Medulla oblongata (tissue), 1 donor: ENCODE measurements around the gene CAPN10.
"Not testable (repeated sequence)": the region's sequence is repeated elsewhere in the genome, so short reads cannot be mapped to it uniquely, and the experiment has no call there.

ENCODE experiments used
- DNase-seq: peaks from one replicate; pipeline ENCODE4 v3.0.0-alpha.2; 2015; ENCODE audit errors: extremely low spot score

Gene CAPN10

DNA sequence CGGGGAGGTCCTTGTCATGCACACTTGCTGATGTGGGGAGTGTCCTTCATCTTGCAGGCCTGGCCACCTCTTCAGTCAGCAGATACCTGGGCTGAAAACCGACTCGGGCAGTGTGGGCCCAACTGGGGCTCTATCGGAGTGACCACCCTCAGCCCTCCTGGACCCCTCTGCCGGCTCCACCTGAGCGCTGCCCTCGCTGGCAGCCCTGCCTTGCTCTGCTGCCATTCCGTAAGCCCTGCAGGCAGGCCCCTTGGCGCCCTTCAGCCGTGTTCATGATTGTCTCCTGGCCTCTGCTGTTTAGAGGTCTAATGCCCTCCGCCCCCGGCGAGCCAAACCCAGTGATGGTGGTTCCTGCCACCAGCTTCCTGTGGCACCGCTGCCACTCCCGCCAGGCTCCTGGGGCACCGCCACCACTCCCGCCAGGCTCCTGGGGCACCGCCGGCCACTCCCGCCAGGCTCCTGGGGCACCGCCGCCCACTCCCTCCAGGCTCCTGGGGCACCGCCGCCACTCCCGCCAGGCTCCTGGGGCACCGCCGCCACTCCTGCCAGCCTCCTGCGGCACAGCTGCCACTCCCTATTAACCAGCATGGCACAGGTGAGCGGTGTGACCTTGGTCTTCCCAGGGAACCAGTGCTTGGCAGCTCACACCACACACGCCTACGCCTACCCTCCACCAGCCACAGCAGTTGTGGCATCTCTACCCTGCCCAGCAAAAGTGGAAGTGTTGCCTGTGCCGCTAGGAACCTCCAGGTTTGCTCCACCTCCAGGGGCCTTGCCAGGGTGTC lies 15.9 kb downstream of the CAPN10 start:
- DNase-seq: no peak

DNA sequence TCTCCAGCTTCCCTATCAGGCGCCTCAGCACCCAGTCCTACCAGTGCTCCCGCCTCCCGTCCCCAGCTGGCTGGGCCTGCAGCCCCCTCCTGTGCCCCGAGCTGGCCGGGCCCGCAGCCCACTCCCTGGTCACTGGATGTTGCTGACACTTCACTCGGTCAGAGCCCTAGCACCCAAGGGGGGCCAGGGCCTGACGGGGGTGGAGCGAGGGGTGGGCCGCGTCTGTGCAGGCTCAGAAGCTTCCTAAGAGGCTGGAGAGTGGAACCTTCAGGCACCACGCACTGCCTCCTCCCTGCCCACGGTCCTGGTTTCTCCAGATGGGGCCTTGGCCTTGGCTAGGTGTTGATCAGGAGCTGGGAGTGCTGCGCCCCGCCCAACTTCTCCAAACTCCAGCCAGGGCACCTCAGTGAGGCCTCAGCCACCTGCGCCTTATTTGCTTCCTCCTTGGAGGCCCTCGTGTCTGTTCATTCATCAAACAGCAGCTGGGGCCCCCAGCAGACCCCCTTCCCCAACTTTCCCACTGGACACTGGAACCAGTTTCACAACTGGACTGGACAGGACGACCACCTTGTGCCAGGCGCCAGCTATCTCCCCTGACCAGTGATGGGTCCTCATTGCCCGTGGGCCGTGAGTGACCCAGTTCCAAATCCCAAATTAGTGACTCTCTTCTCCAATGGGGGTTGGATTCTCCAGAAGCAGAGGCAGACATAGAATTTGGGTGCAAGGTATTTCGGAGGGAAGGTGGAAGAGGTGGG lies 16.7 kb downstream of the CAPN10 start:
- DNase-seq: no peak

DNA sequence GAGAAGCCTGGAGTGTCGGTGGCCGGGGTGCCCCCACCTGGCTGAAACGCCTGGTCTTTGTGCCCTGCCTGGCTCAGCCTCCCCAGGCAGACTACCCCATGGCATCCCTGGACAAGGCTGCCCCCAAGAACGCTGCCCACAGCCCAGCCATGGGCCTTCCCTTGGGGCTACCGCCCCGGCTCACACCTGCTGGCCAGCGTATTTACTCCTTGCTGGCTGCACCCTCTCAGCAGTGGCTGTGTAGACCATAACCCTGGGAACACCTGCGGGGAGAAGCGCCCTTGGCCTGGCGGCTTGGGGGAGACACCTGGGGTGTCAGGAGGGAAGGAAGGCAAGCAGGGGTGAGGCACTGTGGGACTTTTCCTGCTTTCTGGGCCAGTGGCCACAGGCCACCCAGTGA lies 17.3 kb downstream of the CAPN10 start:
- DNase-seq: no peak

DNA sequence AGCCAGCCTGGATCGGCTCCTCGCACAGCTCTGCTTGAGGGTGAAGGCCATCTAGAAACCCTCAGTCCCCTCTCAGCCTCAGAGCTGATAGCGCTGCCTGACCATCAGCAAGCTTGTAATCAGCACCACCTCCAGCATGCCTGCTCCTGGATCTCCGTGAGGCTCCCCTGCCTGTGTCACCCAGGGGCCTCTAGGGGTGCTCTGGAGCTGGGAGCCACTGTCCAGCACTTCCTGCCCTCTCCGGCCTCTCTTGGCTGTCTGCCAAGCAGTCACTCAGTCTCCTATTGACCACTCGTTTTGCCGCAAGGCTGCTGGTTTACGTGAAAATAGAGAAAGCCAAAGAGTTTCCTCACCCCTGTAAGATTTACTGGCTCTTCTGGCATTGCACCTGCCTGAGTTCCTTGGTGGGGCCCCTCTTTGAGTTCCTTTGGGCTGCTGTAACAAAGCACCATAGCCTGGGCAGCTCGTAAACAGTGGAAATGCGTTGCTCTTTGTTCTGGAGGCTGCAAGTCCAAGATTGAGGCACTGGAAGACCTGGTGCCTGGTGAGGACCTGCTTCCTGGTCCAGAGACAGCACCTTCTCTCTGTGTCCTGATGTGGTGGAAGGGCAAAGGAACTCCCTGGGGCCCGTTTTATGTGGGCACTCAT lies 17.9 kb downstream of the CAPN10 start:
- DNase-seq: peak; percentile 96

DNA sequence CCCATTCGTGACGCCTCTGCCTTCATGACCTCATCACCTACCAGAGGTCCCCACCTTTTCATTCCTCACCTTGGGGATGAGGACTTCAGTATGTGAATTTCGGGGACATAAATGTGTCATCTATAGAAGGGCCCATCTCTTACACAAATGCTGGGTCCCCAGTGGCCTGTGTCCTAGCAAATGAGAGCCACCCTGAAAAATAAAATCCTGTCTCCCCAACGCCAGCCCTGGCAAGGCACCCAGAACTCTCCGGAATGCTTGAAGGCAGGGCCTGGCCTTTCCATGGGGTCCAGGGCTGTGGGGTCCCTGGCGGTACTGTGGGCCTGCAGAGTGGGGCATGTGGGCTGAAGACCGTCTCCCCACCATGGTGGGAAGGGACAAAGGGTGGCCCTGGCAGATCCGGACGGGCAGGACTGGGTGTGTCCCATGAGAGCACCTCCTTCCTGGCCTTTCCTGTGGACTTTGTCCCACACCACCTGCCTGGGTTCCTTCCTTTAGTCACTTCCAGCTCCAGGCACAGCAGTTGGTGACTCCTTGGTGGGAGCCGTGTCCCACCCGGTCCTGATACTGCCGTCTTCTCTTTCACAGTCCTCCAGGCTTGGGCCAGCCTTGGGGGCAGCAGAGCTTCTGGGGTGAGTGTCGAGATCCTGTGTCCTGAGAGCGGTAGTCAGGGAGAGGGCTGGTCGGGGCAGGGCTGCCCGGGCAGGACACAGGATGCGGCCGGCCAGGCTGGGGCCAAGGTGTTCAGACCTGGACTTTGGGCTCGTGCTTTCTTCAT lies 18.6 kb downstream of the CAPN10 start:
- DNase-seq: no peak

DNA sequence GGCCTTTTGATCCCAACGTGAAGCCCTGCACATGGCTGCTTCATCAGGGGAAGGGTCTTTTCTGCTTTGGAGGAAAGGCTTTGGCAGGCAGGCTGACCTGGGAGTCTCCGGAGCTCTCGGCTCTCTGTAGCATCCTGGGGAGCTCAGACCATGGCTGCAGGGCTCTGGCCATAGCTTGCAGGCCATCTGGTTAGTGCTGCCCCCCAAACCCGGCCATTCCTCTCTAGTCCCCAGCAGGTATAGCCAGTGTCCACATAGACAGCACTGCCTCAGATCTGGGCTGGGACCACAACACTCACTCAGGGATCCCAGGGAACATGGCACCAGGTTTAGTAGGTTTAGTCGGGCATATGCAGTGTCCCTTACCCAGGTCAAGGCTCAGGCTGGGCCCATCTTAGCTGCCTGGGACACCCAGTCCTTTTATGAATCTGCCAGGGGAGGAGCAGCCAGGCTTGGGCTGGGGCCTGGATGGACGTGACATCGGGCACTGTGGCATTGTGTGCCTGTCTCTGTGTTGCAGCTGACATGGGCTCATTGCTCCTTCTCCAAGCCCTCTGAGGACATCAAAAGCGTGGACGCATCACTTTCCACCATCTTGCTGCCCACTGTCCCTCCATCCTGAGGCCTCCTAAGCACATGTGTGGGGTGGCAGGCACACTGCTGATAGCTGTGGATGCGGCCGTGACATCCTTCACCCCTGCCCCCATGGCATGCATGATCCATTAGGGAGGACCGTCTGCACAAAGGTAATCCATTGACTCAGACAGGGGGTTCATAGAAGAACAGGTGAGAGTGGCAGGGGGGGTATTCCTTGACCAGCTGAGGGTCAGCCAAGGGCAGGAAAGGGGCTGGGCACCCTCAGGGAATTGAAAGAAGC lies 19.6 kb downstream of the CAPN10 start:
- no peak for DNase-seq

DNA sequence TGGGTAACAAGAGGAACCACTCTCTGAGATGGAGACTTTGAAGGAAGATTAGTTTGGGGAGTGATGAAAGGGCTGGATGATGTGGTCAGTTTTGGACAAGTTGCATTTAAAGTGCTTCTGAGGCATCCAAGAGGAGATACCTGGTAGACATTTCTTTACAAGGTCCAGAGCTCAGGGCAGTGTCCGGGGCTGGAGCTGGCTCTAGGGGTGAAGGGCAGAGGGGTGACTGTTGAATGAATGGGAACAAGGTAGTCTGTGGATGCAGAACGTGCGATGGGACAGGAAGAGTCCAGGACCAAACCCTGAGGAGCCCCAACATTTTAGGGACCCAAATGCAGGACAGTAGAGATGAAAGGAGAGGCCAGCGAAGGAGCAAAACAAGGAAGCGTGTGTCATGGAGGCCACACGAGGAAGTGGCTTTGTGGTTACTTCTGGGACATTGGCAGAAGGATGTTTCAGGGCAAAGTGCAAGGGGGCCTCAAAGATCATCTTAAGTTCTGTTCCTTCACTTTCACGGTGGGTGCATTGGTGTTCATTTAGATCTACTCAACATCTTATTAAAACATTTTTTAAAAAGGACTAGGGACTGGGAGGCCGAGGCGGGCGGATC lies 25.2 kb downstream of the CAPN10 start:
- DNase-seq: peak; percentile 42

DNA sequence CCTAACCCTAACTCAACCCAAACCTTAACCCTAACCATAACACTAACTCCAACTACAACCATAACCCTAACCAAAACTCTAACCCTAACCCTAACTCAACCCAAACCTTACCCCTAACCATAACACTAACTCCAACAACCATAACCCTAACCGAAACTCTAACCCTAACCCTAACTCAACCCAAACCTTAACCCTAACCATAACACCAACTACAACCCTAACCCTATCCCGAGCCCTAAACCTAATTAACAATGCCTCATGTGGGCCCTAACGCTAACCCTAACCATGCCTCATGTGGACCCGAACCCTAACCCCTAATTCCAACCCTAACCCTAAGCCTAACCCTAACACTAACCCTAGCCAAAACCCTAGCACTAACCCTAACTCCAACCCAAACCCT lies 27.2 kb downstream of the CAPN10 start:
- DNase-seq: no peak

DNA sequence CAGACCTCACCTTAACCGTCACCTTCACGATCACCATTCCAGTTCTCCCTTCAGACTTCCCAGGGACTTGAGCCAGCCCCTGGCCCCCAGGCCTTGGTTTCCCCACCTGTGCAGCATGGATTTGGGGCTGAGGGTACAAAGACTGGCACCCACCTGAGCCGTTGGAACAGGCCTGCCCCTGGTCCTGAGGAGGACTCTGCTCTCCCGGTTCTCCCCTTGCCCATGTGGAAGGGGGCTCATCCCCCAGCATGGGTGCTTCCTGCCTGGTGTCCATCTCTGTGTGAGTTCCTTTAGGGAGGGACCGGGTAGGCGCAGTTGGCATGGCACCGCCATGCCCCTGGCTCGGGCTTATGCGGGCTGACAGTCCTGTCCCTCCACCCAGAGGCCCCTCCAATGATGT lies 27.9 kb downstream of the CAPN10 start:
- DNase-seq: no peak

DNA sequence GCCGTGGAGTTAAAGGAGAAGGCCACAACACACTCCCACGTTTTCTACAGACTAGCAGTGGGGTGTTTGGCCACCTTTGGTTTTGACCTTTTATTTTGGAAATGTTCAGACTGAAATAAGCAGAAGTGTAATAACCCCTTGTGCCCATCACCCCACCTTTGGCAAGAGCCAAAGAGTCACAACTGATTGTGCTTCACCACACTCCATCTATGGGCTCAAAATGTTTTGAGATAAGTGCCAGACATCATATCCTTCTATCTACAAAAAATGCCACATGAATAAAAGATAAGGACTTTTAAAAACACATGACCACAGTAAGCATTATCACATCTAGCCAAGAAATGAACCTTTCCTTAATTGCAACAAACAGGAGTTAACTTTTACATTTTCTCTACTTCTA lies 28.9 kb downstream of the CAPN10 start:
- DNase-seq: no peak

DNA sequence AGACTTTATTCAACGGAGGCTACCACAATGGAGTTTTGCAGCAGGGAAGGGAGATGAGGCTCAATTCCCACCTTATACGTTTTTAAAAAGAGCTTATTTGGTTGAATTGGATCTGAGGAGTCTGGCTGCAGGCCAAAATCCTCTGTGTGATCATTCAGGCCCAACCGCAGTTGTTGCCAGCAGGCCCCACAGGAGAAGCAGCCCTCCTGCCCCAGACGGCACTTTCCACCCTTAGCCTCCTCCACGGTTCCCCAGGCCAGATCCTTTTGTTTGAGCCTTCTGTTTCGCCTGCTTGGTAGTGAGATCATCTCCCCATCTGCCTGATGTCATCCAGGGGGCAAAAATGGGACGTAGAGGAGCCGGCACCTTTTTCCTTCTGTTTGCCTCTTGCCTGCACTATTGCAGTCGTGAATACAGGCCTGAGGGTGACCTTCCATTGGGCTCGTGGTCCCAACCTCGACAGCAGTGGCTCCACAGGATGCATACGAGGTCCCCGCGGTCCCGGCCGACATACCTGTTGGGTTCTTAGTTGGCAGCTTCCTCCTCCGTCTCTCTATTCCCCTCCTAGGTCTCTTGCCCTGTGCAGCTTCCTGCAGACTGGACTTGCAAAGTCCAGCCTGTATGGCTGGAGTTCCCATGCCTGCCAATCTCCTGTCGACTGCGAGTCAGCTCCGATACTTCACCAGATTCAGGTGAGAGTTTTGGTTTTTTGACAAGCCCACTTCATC lies 29.4 kb downstream of the CAPN10 start:
- no peak for DNase-seq

DNA sequence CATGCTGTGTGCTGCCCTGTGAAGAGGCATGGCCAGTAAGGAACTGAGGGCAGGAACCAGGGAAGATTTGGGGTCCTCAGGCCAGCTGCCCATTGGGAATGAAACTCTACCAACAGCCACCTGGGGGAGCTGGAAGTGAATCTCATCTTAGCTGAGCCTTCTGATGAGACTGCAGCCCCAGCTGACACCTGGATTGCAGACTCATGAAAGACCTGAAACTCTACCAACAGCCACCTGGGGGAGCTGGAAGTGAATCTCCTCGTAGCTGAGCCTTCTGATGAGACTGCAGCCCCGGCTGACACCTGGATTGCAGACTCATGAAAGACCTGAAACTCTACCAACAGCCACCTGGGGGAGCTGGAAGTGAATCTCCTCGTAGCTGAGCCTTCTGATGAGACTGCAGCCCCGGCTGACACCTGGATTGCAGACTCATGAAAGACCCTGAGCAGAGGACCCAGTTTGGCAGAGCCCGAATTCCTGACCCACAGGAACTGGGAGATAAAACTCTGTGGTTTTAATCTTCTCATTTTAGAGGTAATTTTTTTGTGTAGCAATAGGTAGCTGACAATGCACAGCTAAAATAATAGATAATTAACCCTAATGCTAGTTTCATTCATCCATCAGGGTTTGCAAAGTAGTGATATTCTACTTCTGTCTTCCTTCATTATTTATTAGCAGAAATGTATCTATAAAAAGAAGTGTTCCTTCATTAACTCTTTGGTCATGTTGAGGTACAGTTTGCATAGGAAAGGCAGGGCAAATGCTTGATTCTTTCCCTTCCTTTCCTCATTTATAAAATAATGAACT lies 30.5 kb downstream of the CAPN10 start:
- DNase-seq: not testable (repeated sequence)

DNA sequence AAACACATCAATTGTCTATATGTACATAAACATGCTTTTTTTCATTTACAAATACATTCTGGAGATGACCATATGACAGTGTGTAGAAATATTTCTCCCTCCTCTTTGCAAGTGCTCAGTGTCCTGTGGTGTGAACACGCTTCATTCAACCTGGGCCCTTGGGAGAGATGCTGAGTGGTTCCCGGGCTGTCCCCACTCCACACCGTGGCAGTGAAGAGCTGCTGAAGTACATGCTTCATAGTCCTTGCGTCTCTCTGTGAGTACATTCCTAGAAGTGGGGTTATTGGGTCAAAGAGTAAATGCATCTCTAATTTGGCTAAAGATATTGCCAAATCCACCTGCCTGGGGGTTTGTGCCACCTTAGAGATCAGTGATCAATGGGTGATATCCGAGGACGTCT lies 32.2 kb downstream of the CAPN10 start:
- DNase-seq: no peak

DNA sequence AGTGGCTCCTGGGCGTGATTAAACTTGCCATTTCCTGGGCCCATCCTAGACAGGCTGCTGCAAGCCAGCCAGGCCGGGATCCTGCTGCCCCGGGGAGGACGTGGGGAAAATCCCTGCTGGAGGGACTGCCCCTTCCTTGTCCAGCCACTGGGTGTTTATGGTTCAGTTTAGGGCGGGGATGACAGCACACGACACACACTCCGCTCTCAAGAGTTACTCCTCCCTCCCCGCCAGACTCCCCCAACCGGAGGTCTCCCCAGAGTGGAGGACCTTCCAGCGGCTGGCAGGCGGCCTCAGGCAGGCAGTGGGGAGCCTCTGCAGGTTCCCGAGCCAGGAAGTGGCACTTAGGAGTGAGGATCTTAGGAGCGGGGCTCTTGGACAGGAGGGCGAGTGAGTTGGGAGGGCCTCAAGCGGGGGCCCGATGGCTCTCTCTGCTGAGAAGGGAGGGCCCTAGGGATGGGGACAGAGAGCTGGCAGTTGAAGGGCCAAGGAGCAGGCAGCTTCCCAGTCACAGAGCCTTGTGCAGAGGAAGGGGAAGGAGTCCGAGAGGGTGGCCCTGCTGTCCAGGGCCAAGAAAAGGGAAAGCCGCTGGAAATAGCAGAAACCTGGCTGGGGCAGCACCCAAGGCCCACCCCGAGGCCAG lies 33.1 kb downstream of the CAPN10 start:
- DNase-seq: no peak

DNA sequence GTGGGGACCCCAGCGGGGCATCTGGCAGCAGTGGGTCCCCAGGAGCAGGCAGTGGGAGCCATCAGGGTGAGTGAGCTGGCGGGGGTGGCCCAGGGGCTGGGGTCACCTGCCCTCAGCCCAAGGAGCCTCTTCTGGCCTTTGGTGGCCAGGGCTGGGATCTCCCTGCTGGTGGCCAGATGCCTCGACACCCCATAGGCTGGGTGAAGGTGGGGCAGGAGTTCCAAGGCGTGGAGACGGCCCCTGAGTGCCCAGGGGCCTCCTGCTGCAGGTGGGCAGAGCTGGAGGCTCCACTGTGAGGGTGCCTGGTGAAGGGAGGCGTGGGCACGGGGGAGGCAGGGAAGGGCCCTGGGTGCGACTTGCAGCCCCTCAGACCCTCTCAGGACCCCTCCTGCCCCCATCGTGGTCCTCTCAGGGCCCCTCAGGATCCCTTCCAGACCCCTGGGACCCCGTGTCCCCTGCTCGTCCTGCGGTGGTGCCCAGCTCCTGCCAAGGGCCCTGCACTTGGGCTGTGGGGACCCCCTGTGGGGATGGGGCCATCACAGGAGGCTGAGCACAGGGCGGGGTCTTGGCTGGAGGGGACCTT lies 33.7 kb downstream of the CAPN10 start:
- no peak for DNase-seq

DNA sequence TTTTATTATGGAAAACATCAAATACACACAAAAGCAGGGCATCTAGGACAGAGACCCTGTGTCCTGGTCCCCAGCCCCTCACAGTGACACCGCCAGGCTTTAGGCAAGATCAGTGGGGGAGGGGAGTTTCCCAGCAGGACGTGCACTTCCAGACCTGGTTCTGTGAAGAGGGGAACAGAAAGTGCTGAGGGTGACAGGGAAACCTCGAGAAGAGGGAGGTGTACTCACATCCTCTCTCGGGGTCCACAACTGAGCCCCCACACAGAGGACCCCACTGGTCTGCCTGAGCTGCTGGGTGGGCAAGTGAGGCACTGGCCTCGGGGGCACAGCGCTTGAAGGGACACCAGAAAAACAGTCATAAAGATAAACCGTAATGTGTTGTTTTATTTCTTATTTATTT lies 34.3 kb downstream of the CAPN10 start:
- DNase-seq: no peak

DNA sequence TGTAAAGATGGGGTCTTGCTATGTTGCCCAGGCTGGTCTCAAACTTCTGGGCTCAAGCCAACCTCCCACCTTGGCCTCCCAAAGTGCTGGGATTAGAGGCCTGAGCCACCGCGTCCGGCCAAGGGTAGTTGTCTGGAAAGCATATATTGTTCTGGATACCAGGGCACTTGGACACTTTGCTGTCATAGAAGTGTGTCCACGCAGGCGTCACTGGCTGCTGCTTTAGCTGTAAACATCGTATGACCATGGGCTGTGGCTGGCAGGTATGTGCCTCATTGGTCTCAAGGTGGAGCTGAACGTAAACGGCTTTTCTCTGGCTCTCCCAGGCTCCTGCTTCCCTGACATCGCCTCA lies 35.5 kb downstream of the CAPN10 start:
- no peak for DNase-seq

DNA sequence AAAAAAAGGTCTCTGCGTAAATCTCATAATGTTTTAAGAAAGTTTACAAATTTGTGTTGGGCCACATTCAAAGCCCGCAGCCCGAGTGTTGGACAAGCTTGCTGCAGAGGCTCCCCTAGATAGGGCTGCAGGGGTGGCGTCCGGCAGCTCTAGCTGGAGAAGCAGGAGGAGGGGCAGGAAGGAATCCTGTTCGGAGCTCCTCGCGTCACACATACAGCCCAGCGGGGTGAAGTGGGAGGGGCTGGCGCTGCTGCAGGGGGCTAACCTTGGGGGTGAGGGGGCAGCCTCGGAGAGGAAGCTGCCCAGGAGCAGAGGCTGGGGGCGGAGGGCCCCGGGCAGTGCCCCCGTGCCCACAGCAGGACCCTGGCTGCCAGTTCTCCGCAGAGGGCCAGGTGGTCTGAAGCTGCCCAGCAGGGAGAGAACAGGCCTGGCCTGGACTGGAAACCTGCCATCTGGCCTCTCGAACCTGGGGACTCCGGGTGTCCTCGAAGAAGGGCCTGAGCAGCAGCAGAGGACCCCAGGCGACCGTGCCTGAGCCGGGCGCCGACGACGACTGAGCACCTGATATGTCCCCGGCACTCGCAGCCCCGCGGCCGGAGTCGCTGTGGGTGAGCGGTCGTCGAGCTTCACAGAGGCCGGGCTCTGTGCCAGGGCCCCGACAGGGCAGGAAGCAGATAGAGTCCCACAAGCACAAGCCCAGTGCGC lies 36.1 kb downstream of the CAPN10 start:
- no peak for DNase-seq
